HepG2 (cell line): Measurements from ENCODE around the gene DLG2. TPM values are rescaled to one million over a fixed set of nuclear protein-coding genes. Genes with fewer than 3 reads are reported as not detected.

Experiments used
- ATAC-seq: fragments of 200-7000 bp; cut with Tn5 transposase; 3 replicates; pipeline ENCODE4 v1.9.1; 2020; ENCODE audit warnings: mild to moderate bottlenecking, moderate library complexity
- BruUV-seq: library from RNA; stranded (reverse); fragments of 400-500 nt; replicated peaks from 2 replicates; lab custom pipeline; 2021; lab: Mats Ljungman, UMichigan
- CTCF ChIA-PET: fragments of 300-600 bp; formaldehyde crosslinking; extraction: SDS; loops from one replicate; lab custom pipeline; 2021; ENCODE audit warnings: low total read pairs, inconsistent platforms, low intra/inter-chr PET ratio; lab: Yijun Ruan, JAX
- POLR2A ChIA-PET: fragments of 350-600 bp; sonication (Branson Sonifier 250); formaldehyde crosslinking; loops from one replicate; lab custom pipeline; 2020; ENCODE audit warnings: antibody characterized with exemption, inconsistent platforms; lab: Yijun Ruan, JAX
- DNase-seq: peaks from one replicate; pipeline ENCODE4 v3.0.0-alpha.2; 2015; ENCODE audit warnings: low spot score
- FAIRE-seq: peaks from 3 replicates; lab custom pipeline; 2011; peaks lifted over from hg19 to GRCh38; lab: Jason Lieb, UNC
- H2AFZ ChIP-seq: one replicate; pipeline ENCODE4 v1.6.1; 2011; ENCODE audit warnings: low read length, inconsistent platforms
- H3K27ac ChIP-seq: fragments of 300-600 bp; 3 replicates; pipeline ENCODE4 v1.8.0; 2011; ENCODE audit warnings: mixed run types, mild to moderate bottlenecking, mixed read lengths, low read length, inconsistent platforms; ENCODE audit not compliant: insufficient read depth; ENCODE audit errors: extremely low read length
- H3K27me3 ChIP-seq, 2 experiments: fragments of 200-600 bp in 1 of 2; 2 replicates in 1 of 2; 3 replicates in 1 of 2; pipeline versions ENCODE4 v1.6.0 to v1.8.0; 2011; ENCODE audit warnings: low read length in 2 of 2, mild to moderate bottlenecking in 2 of 2, moderate library complexity in 2 of 2, inconsistent platforms in 1 of 2; ENCODE audit not compliant: insufficient read depth in 2 of 2, control insufficient read depth in 1 of 2
- H3K36me3 ChIP-seq, 2 experiments: fragments of 200-600 bp in 1 of 2; replicated peaks in 1 of 2; 2 replicates in 1 of 2; 3 replicates in 1 of 2; pipeline versions ENCODE4 v1.5.1 to v1.8.0; 2011; ENCODE audit warnings: low read length in 2 of 2, inconsistent platforms in 1 of 2; ENCODE audit not compliant: insufficient read depth in 2 of 2, control insufficient read depth in 1 of 2
- H3K4me1 ChIP-seq: 2 replicates; pipeline ENCODE4 v1.5.1; 2012; ENCODE audit warnings: low read length, inconsistent platforms; ENCODE audit not compliant: insufficient read depth
- H3K4me2 ChIP-seq: 2 replicates; pipeline ENCODE4 v1.6.0; 2011; ENCODE audit warnings: low read depth, low read length, inconsistent platforms
- H3K4me3 ChIP-seq, 3 experiments: fragments of 200-600 bp in 1 of 3; sonication (generic), shearing (Covaris generic) in 1 of 3; replicated peaks in 1 of 3; 2 replicates each; pipeline ENCODE4 v1.5.1; 2011 to 2016; ENCODE audit warnings: low read length in 3 of 3, inconsistent platforms in 2 of 3, low read depth in 2 of 3, mild to moderate bottlenecking in 2 of 3, control low read depth in 1 of 3, mixed read lengths in 1 of 3; ENCODE audit not compliant: insufficient read depth in 1 of 3
- H3K79me2 ChIP-seq: one replicate; pipeline ENCODE4 v1.6.1; 2011; ENCODE audit warnings: low read length, inconsistent platforms; ENCODE audit not compliant: insufficient read depth
- H3K9ac ChIP-seq: 2 replicates; pipeline ENCODE4 v1.6.0; 2011; ENCODE audit warnings: mild to moderate bottlenecking, low read depth, low read length, inconsistent platforms; ENCODE audit not compliant: insufficient read depth
- H3K9me3 ChIP-seq: 2 replicates; pipeline ENCODE4 v1.5.1; 2012; ENCODE audit warnings: mild to moderate bottlenecking, low read length
- H4K20me1 ChIP-seq: 2 replicates; pipeline ENCODE4 v1.6.0; 2011; ENCODE audit warnings: inconsistent platforms, mild to moderate bottlenecking, low read length, moderate library complexity; ENCODE audit not compliant: insufficient read depth
- SALL2 ChIP-seq: sonication (generic); formaldehyde crosslinking; IDR thresholded peaks from 2 replicates; pipeline ENCODE4 v1.8.1; 2023; ENCODE audit warnings: mild to moderate bottlenecking, missing genetic modification reagents, inconsistent platforms
- SRSF9 ChIP-seq: fragments of 200-400 bp; formaldehyde crosslinking; IDR thresholded peaks from 2 replicates; pipeline ENCODE4 v1.6.1; 2018; ENCODE audit warnings: borderline replicate concordance, mild to moderate bottlenecking, low read depth, low read length; ENCODE audit not compliant: insufficient read depth, poor library complexity, severe bottlenecking
- ZNF235 ChIP-seq: sonication (generic); formaldehyde crosslinking; IDR thresholded peaks from 2 replicates; pipeline ENCODE4 v1.8.1; 2023; ENCODE audit warnings: mild to moderate bottlenecking, missing genetic modification reagents, borderline replicate concordance
- ZNF569 ChIP-seq: sonication (generic); formaldehyde crosslinking; IDR thresholded peaks from 2 replicates; pipeline ENCODE4 v1.5.0; 2020; ENCODE audit warnings: mild to moderate bottlenecking, missing genetic modification reagents, moderate library complexity, borderline replicate concordance
- WGBS: methylation state at CpG from one replicate; pipeline ENCODE4 v1.1.6; 2017; ENCODE audit warnings: low lambda C conversion rate; 5-methylcytosine and 5-hydroxymethylcytosine counted together
- in situ Hi-C: cut with HindIII; loops from 2 replicates; pipeline ENCODE4 v1.10.0; 2017; ENCODE audit warnings: low pct_unique_long_range_greater_than_20kb; ENCODE audit not compliant: extremely low pct_ligation_motif_present
- intact Hi-C: fragments of 100-400 bp; cut with micrococcal nuclease; formaldehyde crosslinking; loops from one replicate; pipeline ENCODE4 v1.10.0; 2022; ENCODE audit not compliant: unreplicated experiment
- polyA plus RNA-seq, 8 experiments: library from polyadenylated mRNA; depleted of rRNA in 3 of 8; stranded (reverse) in 7 of 8; unstranded in 1 of 8; fragments of >200 nt; fragmentation: Illumina TruSeq in 4 of 8; extraction: Trizol in 4 of 8; gene quantifications; 2 replicates each; pipeline versions ENCODE4 v1.2.1 to v1.2.3, GENCODE V29; 2011 to 2016; ENCODE audit warnings: low read depth in 4 of 8, missing spikeins in 1 of 8, mixed read lengths in 1 of 8; ENCODE audit not compliant: insufficient read depth in 1 of 8
- total RNA-seq, 5 experiments: library from RNA; depleted of rRNA; stranded (reverse); fragments of >200 nt; fragmentation: Illumina TruSeq; extraction: Trizol; gene quantifications; 2 replicates each; pipeline ENCODE4 v1.2.3, GENCODE V29; 2016; ENCODE audit warnings: low read depth in 1 of 5
- TF ChIP-seq, protein P1 (sequence below): sonication (generic); formaldehyde crosslinking; IDR thresholded peaks from 2 replicates; pipeline ENCODE4 v1.5.0; 2020; ENCODE audit warnings: mild to moderate bottlenecking, missing genetic modification reagents, borderline replicate concordance

The DLG2 gene
- total and polyA plus RNA-seq, 2 of the 13 experiments (the other 11 are each of a cell fraction or from before 2014, with no cell fraction given): 0.46 to 1.0 TPM

DNA sequence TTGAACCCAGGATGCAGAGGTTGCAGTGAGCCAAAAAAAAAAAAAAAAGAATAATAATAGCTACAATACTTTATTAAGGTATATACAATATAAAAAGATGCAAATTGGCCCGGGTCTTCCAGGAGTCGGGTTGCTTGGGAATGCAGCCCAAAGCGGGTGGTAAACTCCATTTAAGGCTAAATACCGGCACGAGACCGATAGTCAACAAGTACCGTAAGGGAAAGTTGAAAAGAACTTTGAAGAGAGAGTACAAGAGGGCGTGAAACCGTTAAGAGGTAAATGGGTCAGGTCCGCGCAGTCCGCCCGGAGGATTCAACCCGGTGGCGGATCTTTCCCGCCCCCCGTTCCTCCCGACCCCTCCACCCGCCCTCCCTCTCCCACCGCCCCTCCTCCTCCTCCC lies 143.3 kb downstream of the DLG2 start:
- 53% methylated on average over 20 of the region's 20 CpGs for WGBS
- Histone ChIP-seq H3K4me2 (no peak overlapping the region), H4K20me1 (no peaks in the 10 kb centered on the region), H3K4me1 (no peaks in the 10 kb centered on the region), H3K79me2 (no peaks in the 10 kb centered on the region), H3K36me3 (no peaks in the 10 kb centered on the region), H3K27ac (no peak overlapping the region), H3K27me3 (no peaks in the 10 kb centered on the region; a peak in 1 of 5 replicates), H3K4me3 (no peak overlapping the region), H2AFZ (no peak overlapping the region), H3K9me3 (peaks cover 7% of the 10 kb centered on the region; the same call in 1 of the 2 replicates), H3K9ac (no peak overlapping the region)
- ChIA-PET POLR2A (no interaction called here), CTCF (no interaction called here)
- FAIRE-seq (no peak), ATAC-seq (no peak), DNase-seq (no peak)
- in situ Hi-C loops (no loop called here), intact Hi-C loops (no loop called here)
- TF ChIP-seq SRSF9: no peak
- TF ChIP-seq, protein P1, sequence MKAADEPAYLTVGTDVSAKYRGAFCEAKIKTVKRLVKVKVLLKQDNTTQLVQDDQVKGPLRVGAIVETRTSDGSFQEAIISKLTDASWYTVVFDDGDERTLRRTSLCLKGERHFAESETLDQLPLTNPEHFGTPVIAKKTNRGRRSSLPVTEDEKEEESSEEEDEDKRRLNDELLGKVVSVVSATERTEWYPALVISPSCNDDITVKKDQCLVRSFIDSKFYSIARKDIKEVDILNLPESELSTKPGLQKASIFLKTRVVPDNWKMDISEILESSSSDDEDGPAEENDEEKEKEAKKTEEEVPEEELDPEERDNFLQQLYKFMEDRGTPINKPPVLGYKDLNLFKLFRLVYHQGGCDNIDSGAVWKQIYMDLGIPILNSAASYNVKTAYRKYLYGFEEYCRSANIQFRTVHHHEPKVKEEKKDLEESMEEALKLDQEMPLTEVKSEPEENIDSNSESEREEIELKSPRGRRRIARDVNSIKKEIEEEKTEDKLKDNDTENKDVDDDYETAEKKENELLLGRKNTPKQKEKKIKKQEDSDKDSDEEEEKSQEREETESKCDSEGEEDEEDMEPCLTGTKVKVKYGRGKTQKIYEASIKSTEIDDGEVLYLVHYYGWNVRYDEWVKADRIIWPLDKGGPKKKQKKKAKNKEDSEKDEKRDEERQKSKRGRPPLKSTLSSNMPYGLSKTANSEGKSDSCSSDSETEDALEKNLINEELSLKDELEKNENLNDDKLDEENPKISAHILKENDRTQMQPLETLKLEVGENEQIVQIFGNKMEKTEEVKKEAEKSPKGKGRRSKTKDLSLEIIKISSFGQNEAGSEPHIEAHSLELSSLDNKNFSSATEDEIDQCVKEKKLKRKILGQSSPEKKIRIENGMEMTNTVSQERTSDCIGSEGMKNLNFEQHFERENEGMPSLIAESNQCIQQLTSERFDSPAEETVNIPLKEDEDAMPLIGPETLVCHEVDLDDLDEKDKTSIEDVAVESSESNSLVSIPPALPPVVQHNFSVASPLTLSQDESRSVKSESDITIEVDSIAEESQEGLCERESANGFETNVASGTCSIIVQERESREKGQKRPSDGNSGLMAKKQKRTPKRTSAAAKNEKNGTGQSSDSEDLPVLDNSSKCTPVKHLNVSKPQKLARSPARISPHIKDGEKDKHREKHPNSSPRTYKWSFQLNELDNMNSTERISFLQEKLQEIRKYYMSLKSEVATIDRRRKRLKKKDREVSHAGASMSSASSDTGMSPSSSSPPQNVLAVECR (CRISPR knock-in tag): no peak
- no peak for TF ChIP-seq SALL2
- TF ChIP-seq ZNF569 (CRISPR knock-in tag): no peak
- no peak for TF ChIP-seq ZNF235 (CRISPR knock-in tag)
- no TSS peak for BruUV-seq
